Hematopoietic multipotent progenitor cell treated with erythropoietin and hydrocortisone succinate and interleukin-3 and kit ligand, for 8 days (in vitro differentiated cells): ENCODE results near the gene AXIN2.

ENCODE experiments used
- DNase-seq: peaks from one replicate; pipeline ENCODE4 v3.0.0-alpha.2; 2015

Gene AXIN2

DNA sequence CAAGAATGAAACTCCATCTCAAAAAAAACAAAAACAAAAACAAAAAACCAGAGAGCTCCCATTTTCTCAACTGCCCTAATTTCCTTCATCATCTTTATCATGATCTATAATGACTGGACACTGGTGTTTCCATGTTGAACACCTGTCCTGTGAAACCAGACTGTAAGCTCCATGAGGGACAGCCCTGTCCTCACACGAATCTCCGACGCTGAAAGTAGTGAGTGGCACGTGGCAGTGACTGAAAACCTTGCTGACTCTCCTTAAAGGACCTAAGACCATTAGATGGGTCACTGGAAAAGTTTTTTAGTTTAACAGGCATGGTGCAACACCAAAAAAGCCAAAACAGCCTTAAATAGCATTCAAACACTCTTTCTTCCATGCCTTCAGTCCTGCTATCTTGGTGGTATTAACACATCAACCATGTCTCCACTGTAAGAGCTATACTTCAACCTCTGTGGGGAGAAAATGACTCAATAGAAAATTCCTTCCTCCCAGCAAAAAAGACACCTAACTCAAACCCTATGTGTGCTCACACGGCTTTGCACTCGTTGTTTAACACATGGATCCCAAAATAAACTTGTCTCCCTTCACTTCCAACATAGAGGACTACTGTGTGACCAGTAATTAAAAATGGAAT lies 8.3 kb downstream of the AXIN2 start:
- no peak for DNase-seq

DNA sequence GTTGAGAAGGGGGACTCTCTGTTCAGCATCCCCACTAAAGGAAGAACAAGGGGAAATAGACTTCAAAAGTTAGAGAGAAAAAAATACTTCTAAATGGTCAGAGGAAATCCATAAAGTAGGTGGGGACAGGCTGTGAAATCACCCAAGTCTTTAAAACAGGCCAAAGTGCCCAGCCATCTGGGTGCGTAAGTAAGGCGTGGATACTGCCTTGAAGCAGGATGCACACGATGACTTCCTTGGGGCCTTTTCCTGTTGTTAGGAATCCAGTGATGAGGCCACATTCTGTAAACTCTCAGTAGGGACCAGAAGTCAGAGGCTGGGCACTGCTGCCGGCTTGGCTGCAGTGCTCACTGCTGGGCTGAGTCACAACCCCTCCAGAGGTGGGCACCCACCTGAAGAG lies 9.2 kb downstream of the AXIN2 start:
- DNase-seq = no peak

DNA sequence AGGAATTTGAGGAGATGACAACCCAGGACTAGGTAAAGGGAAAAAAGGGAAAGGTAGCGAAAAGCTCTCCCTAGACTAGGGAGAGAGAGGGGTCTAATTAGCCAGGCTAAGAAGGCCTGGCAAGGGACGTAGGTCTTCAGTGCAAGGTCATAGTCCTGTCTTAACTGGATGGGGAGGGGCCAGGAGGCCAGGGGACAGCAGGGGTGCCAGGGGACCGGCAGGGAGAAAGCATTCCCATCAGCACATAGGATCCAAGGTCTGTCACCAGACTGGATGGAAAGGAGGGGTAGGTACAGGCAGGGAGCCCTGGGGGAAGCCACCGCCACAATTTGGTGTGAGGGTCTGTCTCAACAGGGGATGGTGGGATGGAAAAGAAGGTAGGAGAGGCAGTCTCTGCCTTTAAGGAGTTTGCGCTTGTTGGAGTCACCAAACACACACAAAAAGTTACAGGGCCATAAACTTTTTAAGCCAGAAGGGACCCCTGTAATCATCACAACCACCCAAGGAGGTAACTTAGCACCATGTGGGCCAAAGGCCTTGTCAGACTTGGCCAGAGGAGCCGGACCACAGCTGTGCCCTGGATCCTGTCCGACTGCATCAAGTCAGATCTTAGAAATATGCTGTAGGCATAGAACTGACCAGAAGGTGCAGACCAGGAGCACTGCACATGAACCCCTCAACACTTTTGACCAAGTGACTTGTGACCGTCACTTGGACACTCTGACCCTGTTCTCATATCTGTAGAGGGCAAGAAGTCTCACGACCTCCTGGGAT lies 10.0 kb downstream of the AXIN2 start:
- no peak for DNase-seq

DNA sequence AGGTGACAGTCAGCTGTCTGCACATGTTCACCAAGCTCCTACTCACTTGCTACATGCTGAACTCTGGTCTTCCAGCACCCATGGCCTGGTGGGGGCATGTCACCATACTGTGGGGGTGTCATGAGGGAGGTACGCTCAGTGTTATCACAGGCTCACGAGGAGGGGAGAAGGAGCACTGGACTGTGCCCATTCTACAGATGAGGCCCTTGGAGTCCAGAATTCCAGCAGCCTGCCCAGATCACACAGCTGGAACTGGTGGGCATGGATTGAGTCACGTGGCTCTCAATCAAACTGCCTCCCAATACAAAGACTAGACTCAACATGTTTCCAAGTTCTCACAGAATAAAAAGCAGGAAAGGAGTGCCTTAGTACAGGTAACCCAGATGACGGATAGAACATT lies 10.7 kb downstream of the AXIN2 start:
- DNase-seq = no peak

DNA sequence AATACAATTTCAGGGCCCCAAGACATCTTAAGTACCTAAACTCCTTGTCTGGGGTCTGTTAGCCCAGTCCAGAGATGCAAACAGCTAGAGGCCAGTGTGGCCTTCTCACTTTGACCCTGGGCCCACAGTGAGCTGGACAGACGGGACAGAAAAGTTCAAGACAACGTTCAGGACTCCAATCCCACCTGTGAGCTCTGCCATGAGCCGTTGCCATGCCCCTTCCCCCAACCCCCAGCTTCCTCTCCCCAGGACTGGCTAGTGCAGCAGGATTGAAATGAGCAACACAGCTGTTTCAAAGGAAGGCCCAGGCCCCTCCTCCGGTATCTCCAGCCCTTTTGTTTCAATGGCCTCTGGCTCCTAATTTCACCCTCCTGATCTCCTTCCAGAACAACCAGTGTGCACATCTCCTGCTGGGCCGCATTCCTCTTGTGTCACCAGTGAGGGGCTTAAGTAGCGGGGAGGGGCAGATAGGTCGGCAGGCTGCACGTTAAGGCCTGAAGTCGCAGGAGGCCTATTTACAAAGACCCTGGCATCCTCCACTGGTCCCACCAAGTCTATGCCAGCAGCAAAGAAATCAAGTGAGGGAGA lies 11.3 kb downstream of the AXIN2 start:
- DNase-seq = no peak

DNA sequence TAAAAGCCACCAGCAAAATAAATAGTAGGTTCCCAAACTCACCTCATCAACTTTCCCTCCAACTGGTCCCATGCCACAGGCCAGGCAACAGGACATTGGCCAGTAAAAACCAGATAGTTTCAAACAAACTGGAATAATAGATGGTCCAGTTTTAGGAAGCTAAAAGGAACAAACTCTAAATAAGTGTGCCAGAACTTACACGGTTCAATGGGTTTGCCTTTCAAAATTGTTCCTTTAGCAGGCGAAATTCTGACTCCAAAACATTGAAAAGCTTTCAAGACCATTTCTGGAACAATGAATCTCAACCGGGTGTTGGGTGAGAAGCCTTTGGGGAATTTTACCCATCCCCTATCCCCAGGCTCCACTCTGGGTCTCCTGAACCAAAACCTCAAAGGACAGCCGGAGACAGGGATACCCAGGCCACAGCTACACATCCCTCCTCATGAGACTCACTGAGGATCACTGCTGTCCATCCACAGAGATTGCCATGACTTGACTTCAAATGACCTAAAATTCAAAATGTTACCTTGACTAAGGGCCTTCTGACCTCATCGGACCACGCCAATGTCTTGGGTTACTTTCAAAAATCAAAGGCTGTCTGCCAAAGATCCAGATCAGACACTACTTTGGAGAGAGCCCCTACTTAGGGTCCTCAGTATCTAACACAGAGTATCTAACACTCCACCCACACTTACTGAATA lies 13.0 kb downstream of the AXIN2 start:
- DNase-seq = no peak

DNA sequence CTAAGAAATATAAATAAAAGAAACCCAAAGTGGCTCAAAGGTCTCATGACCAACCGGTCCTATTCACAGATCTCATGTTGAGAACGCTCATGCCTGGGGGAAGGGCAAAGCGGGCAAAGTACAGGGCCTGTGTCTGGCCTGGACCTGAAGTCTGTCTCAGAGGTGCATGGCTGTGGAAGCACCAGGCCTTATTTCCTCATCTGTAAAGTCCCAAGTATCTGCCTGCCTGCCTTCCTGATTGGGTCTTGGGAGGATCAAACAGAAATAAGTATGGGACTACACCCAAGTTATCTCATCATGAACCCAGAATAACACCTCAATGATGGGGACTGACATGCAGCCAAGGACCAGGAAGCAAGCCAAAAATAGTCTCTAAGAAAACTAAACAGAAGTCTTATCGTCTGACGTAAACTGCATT lies 14.2 kb downstream of the AXIN2 start:
- no peak for DNase-seq

DNA sequence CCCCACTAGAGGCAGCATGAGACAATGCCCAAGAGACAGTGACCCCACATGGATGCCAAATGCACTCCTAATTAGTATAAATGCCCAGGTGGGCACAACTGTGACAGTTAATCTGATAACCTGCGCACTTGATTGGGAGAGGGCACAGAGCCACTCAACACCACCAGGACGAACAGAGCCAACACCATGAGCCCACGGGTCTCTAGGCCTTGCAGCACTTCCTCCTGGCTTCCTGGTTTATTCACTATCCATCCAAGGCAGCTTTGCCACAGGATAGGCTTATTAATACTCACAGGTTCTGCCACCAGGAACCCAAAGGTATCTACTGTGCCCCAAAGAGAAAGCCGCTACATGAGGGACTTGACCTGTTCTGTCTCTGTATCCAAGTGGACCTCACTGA lies 14.9 kb downstream of the AXIN2 start:
- no peak for DNase-seq

DNA sequence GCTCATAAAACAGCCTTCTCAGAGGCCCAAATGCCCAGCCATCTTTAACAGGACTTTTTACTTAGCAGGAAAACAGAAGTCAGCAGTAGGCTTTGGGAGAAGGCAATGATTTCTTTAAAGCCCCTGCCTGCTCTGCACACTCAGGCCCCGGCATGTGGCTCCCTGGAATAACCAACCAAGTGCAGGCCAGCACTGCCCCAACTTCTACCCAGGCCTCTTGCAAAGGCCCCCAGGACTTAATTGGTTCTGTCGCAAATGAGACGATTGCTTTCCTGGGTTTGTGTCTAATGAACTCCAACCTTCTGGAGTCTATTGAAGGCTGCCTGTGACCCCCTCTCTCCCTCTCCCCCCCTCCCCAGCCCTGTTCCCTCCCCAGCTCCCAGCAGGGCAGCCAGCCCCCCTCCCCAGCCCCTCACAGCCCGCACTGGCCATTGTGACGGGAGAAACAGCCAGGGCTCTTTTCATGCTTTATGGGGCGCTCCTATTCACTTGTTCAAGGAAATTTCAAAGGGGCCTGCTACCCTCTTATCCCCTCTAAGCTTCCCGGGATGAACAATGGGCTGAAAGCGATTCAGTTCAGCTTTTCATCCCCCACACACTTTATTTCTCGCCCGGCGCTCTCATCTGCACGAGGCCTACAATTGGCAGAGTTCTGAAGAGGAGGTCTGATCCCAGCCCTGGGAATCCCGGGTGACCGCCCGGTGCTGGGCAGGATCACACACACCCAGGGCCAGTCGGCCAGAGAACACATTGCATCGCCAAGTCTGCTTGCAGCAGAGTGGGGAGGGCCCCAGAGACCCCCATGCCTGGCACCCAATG lies 15.5 kb downstream of the AXIN2 start:
- DNase-seq = no peak

DNA sequence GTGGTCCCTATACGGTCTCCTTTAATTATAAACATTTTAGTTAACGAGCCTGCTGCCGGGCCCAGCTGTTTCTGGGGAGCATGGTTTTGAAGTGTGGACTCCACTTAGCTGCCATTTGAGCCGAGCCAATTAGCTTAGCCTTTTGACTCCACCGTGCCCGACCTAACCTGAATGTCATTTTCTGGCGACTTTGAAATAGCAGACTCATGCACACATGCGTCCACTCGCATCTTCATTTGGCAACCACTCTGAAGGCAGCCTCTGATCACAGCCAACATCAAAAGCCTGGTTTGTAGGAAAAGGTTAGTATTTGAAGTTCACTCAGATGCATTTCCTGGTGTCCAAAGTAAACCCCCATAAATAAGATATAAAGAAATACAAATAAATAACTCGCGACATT lies 16.8 kb downstream of the AXIN2 start:
- no peak for DNase-seq

DNA sequence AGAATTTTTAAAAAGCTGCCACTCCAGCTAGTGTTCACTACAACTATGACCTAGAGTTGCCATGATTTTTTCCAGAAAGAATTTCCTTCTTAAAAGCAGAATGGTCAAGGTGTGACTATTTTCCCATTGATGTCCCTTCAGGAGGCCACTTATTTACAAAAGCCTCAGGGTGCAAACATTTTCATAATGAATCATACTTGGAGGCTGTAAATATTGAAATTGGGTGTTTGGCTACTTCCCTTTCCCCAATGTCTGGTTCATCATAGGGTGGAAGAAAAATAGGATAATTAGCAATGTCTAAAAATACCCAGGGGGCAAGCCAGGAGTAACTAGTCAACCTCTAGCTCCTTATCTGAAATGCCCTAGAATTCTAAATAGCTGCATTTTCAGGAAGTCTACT lies 18.8 kb downstream of the AXIN2 start:
- no peak for DNase-seq

DNA sequence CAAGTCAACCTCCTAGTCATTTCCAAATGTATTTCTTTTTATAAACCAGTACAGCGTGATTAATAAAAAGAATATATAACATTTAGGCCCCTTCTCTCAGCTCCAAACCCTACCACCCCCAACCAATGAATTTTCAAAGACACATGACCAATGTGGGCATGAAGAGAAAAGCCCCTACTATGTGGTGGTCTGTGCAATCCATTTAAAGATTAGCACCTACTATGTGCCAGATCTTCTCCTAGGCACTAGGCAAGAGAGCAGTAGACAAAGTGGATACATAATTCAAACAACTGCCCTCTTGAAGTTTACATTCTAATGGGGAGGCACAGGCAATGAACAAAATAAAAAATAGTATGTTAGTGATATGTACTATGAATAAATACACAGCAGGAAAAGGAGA lies 19.4 kb downstream of the AXIN2 start:
- no peak for DNase-seq

DNA sequence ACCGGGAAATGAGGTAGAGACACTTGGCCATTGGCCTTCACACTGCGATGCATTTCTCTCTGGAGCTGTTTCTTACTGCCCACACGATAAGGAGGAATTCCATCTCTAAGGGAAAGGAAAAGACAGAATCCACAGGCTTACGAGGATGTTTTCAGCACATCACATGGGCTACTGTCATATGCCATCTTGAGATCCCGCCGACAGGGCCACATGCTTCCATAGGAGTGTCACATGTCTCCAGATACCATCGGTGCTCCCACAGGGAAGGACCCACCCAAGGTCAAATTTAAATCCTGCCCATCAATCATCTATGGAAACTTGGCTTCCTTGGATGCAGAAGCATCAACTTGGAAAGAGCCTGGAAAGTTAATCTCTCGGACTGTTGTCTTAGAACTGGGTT lies 20.0 kb downstream of the AXIN2 start:
- no peak for DNase-seq

DNA sequence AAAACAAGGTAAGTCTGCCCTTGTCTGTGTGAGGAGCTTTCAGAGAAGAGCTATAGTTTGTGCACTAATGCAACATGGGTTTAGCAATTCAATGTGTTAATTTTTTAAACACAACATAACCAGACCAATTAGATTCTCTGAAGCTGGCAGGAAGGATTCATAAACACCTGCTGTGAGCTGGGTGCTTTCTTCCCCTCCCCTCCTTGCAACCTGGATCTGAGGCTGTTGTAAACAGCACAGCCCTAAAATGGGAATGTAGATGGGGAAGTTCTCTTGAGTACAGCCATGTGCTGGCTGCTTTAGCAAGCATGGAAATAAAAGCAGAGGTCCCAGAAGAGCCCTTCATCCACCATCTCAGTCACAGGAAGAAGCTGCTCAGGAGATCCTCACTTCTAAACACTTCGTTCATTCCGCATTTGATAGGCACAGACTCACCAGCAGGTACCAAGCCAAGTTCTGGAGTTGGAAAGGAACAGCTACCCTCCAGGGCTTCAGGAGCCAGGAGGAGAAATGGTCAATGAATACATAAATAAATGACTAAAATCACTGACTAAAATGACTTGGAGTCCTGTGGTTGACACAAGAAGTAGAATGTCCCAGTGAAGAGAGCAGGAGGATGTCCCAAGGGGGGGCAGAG lies 21.7 kb downstream of the AXIN2 start:
- no peak for DNase-seq

DNA sequence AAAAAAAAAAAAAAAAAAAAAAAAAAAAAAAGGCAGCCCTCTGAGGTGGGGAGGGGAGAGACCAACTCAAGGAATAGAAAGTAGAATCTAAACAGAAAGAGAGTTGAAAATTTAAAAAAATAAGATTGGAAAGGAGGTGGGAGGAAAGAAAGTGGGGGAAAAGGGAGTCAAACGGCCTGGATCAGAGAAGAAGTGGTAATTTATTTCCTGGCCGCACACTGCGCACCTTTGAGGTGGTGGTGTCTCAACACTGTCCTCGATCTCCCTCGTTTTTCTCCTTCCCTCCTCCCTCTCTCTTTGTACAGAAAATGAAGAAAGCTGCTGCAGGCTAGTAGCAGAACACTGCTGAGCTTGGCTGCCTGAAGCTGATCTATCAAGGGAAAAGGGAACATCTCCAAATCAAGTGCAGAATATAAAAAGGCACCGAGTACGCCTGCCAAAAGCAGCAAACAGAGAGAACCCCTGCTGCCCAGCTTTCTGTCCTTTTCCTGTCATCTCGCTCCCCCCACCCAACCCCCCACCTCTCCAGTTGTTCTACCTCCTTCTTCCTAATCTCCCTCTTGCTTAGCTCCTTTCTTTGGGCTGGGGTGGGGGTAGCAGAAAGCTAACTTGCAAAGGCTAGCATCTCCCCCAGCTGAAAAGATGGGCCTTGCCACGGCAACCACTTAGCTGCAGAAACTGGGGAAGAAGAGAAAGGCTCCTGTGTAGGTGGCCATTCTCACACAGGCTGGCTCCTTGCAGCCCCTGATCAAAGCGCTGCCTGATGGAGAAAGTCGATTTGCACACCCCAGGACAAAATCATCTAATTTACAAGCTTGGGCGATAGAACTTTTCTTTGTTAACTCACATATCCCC lies 22.5 kb downstream of the AXIN2 start:
- no peak for DNase-seq

DNA sequence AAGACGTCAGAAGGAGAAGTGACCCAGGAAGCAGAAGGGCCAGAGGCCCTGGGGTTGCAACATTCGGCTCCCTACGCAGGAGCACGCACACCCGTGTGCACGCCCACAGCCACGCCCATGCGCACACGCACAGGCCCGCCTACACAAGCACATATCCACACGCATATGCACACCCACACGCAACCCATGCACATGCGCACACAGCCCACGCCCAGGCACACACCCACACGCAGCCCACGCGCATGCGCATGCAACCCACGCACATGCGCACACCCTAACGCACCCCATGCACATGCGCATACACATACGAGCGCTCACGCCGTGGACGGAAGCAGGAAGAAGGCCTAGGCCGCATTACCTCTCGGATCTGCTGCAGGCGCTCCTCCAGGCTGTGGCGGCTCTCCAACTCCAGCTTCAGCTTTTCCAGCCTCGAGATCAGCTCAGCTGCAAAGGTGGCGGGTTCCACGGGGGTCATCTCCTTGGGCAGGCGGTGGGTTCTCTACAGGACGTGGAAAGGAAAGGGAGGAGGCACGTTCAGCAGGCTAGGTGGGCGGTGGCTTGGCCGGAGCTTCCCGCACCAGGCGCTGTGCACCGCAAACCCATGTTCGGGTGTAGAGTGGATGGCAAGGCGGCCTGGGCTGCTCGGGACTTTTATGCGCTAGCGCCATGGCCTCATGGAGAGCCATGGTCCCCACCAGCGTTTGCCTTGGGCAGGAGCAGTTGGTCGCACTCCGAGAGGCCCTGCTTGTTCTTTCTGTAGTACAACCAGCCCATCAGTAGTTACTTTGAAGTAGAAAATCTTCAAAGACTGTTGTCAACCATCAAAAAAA lies 23.4 kb downstream of the AXIN2 start:
- DNase-seq = no peak

DNA sequence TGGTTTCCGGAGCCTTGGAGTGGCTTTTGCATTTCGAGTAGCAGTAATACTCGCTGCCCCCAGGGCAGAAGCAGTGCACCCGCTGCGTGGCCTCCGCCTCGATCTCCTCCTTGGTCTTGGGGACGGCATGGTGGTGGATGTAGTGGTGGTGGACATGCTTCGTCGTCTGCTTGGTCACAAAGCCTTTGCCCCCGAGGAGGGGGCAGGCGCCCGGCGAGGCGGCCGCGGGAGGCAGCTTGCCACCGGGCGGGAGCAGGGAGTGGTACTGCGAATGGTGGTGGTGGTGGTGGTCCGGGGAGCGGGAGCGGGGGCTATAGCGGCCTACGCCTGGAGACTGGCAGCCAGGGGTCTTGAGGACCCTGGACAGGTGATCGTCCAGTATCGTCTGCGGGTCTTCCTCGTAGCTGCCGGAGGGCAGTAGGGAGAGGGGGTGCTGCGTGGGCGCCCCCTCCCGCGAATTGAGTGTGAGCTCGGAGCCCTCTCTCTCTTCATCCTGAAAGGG lies 24.1 kb downstream of the AXIN2 start:
- DNase-seq = no peak

DNA sequence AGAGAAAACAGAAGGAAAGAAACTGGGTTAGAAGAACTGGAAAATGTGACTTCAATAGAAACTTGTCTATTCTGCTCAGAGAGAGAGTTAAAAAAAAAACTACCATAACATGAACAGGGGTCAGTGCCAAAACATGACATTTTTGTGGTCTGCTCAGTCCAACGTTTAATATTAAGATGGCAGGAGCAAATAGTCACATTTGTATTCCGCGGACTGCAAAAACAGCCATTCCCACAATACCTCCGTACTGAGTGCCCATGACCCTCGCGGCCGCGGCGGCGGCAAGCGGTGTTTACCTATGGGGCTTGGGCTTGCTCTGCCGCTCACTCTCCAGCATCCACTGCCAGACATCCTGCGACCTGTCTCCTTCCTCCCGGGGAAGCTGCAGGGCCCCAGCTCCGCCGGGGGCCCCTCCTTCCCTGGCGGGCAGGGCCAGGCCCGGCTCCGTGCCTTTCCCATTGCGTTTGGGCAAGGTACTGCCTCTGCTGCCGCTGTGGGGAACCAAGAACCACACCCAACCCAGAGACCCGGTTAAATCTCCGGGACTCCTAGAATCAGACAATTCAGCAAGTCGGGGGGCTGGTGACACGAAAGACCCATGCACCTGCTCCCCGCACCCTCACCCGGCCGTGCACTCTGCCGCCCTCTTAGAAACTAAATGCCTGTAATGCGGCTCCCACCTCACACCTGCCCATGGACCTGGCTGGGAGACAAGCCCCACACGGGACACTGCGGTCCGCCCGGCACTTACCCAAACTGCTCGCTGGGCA lies 24.7 kb downstream of the AXIN2 start:
- no peak for DNase-seq

DNA sequence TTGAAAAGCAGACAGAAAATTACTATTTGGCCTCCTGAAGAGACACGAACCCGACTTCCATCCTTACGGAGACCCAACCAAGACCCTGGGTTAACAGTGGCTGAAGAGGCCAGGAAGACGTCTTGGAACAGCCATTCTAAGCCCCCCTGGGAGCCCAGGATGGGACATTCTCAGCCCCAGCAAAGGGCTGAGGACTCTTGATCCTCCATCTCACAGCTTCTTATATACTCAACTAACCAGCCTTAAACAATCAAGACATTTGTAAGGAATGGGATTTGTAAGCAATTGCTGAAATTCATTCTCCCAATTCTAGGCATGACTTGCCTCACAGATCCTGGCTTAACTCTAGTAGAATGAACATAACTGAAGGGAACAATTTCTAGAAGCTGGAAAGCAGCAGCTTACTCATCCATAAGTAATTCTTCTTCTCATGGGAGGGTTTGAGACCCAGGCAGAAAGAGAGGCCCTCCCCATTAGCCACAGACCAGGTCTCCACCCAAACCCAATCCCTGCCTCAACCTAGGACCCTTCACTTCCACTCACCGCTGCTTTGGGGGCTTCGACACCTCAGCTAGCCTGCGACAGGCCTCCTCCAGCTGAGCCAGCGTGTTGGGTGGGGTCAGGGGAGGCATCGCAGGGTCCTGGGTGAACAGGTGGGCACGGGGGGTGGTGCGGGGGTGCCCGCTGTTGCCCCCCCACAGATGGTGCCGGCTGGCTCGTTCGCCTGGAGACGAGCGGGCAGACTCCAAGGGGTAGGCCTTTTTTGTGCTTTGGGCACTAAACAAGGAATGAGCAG lies 25.5 kb downstream of the AXIN2 start:
- no peak for DNase-seq
